ENCODE data around the gene RASSF8. TPM values are rescaled to one million over a fixed set of nuclear protein-coding genes. Genes with fewer than 3 reads are reported as not detected.
A peak's percentile ranks its signal among the peaks of the same experiment; 100 is the strongest.

Gene RASSF8
- total RNA-seq, 4 donors from 2014 or later, result 56.8 to 81.0 (median 77.3) TPM

DNA sequence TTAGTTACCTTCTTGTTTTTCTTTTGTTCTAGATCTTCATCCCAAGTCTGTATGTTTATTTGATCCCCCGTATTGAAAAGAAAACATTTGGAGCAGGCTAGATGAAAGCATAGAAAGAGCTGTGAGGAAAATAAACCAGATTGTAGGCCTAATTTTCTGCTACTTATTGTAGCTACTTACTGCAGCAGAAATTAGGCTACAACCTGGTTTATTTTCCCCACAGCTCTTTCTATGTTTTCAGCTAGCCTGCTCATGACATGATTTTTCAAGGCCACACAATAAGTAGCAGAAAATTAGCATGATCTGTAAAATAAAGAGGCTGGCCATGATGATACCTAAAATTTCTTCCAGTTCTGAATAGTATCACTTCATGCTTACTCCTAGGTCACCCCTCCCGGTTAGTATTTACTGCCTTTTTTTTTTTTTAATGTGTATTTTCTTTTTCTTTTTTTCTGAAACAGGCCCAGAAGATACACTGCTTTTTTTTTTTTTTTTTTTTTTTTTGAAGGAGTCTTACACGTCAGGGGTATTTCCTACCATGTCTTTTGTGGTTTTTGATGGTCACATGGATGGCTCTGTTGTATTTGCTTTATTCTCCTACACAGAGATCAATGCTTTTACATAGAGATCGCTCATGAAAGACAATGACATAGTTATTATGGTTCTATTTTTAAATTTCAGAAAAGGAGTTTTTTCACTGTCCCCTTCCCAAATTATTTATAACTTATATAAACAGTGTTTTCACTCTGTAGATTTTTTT is 134.0 kb downstream of the RASSF8 start:
- no peak for DNase-seq (ENCODE audit: extremely low spot score)
- no peak overlapping the region for H3K27ac ChIP-seq (replicated peaks in 1 of 4)
- 72% methylated on average over 4 of the region's 4 CpGs for WGBS
- peaks cover 0 to 5% (median 2%) of the 10 kb centered on the region in 4 donors for H3K4me1 ChIP-seq
- intact Hi-C loops (cut with DNase I), result loop anchor here (10.0 kb wide), 1 partner anchor 612 kb away; no protein-coding TSS in a partner anchor
- H3K36me3 ChIP-seq, result no peaks in the 10 kb centered on the region
- no peak overlapping the region for H3K4me3 ChIP-seq
- TF ChIP-seq EP300 (IDR thresholded peaks at IDR 0.05) (no peak), POLR2A (IDR thresholded peaks at IDR 0.05; ENCODE audit: low read depth) (no peak), POLR2AphosphoS5 (IDR thresholded peaks at IDR 0.05) (no peak)
- TF ChIP-seq, protein P1, sequence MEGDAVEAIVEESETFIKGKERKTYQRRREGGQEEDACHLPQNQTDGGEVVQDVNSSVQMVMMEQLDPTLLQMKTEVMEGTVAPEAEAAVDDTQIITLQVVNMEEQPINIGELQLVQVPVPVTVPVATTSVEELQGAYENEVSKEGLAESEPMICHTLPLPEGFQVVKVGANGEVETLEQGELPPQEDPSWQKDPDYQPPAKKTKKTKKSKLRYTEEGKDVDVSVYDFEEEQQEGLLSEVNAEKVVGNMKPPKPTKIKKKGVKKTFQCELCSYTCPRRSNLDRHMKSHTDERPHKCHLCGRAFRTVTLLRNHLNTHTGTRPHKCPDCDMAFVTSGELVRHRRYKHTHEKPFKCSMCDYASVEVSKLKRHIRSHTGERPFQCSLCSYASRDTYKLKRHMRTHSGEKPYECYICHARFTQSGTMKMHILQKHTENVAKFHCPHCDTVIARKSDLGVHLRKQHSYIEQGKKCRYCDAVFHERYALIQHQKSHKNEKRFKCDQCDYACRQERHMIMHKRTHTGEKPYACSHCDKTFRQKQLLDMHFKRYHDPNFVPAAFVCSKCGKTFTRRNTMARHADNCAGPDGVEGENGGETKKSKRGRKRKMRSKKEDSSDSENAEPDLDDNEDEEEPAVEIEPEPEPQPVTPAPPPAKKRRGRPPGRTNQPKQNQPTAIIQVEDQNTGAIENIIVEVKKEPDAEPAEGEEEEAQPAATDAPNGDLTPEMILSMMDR (IDR thresholded peaks at IDR 0.05), result no peak
- H3K27me3 ChIP-seq, result no peaks in the 10 kb centered on the region
- H3K9me3 ChIP-seq, result no peaks in the 10 kb centered on the region

DNA sequence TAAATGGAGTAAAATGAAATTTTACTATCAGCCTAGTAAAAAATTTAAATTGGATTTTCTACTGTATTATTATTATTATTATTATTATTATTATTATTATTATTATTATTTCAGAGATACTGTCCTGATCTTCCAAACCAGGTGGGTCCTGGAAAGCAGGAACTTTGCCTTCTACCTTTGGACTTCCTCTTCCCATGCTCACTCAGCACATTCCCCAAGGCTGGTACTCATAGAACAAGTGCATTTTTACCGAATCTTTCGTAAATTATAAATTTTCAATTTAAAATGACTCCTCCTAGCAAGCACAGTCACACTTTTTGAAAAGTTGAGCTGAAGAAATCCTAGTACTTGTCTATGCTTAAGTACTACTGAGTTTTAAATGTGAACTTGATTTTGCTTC is 136.7 kb downstream of the RASSF8 start:
- intact Hi-C loops (cut with DNase I), result loop anchor here (5.0 to 10.0 kb wide), 2 partner anchors 557 to 610 kb away; no protein-coding TSS in a partner anchor
- H3K27ac ChIP-seq (replicated peaks in 1 of 4), result no peak overlapping the region
- no peak for DNase-seq (ENCODE audit: extremely low spot score)
- no peaks in the 10 kb centered on the region for H3K36me3 ChIP-seq
- H3K4me1 ChIP-seq, result peaks cover 0 to 7% (median 2%) of the 10 kb centered on the region in 4 donors
- H3K9me3 ChIP-seq, result no peaks in the 10 kb centered on the region
- H3K27me3 ChIP-seq, result no peaks in the 10 kb centered on the region
- H3K4me3 ChIP-seq, result no peak overlapping the region
- TF ChIP-seq EP300 (IDR thresholded peaks at IDR 0.05), result no peak
- TF ChIP-seq, protein P1 (IDR thresholded peaks at IDR 0.05), result no peak
- no peak for TF ChIP-seq POLR2AphosphoS5 (IDR thresholded peaks at IDR 0.05)
- no peak for TF ChIP-seq POLR2A (IDR thresholded peaks at IDR 0.05; ENCODE audit: low read depth)
- 100% methylated on average over 2 of the region's 2 CpGs for WGBS

DNA sequence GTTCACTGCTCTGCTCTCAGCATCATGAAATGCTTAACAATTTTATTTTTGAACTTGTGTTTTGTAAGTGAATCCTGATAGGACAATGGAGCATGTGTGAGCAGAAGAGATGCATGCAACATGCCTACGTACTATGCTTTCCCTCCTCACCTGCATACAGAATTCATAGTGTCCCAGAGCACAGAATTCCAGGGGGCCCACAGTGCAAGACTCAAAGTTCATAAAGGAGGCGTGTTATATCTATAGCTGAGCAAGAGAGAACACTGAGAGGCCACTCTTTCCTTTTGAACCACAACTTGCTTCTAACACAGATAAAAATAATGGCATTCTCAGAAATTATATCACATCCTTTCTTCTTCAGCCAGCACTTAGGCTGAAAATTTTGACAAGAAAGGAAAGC is 137.6 kb downstream of the RASSF8 start:
- Histone ChIP-seq H3K27me3 (no peaks in the 10 kb centered on the region), H3K9me3 (no peaks in the 10 kb centered on the region), H3K27ac (replicated peaks in 1 of 4) (no peak overlapping the region), H3K4me3 (no peak overlapping the region), H3K36me3 (no peaks in the 10 kb centered on the region), H3K4me1 (peaks cover 0 to 7% (median 2%) of the 10 kb centered on the region in 4 donors)
- intact Hi-C loops (cut with DNase I), result loop anchor here (5.0 to 10.0 kb wide), 2 partner anchors 556 to 609 kb away; no protein-coding TSS in a partner anchor
- TF ChIP-seq, protein P1 (IDR thresholded peaks at IDR 0.05), result no peak
- TF ChIP-seq POLR2AphosphoS5 (IDR thresholded peaks at IDR 0.05) (no peak), POLR2A (IDR thresholded peaks at IDR 0.05; ENCODE audit: low read depth) (no peak), EP300 (IDR thresholded peaks at IDR 0.05) (no peak)
- DNase-seq (ENCODE audit: extremely low spot score), result no peak
- WGBS, result 96% methylated on average over 2 of the region's 2 CpGs

DNA sequence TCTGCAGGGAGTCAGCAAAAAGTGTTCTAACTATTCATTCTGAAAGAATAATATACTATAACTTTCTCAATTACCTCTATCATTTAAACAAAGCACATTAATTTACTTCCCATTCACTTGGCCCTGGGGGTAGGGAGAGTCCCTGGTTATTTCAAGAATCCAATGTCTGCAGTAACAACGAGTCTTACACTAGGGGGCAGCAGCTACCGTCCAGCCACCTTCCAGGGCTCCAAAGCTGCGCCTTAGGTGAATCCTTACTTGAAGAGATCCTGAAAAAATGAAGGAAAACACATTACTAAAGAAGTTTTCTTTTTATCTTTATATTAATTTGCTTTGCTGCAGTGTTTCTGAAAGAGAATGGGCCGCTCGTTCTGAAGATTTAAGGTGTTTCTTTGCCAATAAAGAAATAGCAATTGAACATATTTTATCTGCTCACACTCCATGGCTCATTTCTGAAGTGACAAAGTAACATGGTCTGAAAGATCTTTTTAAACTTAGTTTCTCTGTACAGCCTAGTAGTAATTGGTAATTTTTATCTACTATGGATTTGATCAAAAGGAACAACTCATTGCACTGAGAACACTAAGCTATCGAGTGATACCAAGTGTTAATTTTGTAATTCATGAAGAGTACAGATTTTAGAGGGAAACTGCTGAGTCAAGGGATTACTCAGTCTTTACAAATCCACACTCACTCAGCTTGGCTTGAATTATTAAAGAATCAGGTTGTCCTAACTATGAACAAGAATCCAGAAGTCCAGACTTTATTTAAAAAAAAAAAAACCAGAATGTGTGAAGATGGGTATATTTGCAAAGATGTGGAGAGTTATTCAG is 138.8 kb downstream of the RASSF8 start:
- Histone ChIP-seq H3K36me3 (no peaks in the 10 kb centered on the region), H3K27ac (replicated peaks in 1 of 4) (no peak overlapping the region), H3K4me1 (peaks cover 0 to 7% (median 2%) of the 10 kb centered on the region in 4 donors), H3K4me3 (no peak overlapping the region), H3K27me3 (no peaks in the 10 kb centered on the region), H3K9me3 (no peaks in the 10 kb centered on the region)
- TF ChIP-seq, protein P1 (IDR thresholded peaks at IDR 0.05), result peak; percentile 91 to 93 (median 91)
- TF ChIP-seq POLR2AphosphoS5 (IDR thresholded peaks at IDR 0.05) (peak in 1 of 2 donors; percentile 31), POLR2A (IDR thresholded peaks at IDR 0.05; ENCODE audit: low read depth) (no peak)
- intact Hi-C loops (cut with DNase I), result loop anchor here (5.0 to 10.0 kb wide), 2 partner anchors 555 to 608 kb away; no protein-coding TSS in a partner anchor
- DNase-seq (ENCODE audit: extremely low spot score), result no peak
- 15% methylated on average over 6 of the region's 6 CpGs for WGBS

All from esophagus muscularis mucosa (tissue), 4 donors.